GM18867 (cell line): ENCODE measurements around the gene ICAM2.
"Not testable (repeated sequence)": the region's sequence is repeated elsewhere in the genome, so short reads cannot be mapped to it uniquely, and the experiment has no call there.

ENCODE experiments used
- ATAC-seq: cut with Tn5 transposase; IDR thresholded peaks from one replicate; pipeline ENCODE4 v1.9.1; 2021; ENCODE audit warnings: mild to moderate bottlenecking, moderate library complexity; ENCODE audit not compliant: unreplicated experiment

ICAM2 gene

GRCh38 chr17:64015447-64015846 is 5.0 kb downstream of the ICAM2 start:
- ATAC-seq, result no peak

GRCh38 chr17:64009571-64010402 is 10.6 kb downstream of the ICAM2 start:
- no peak for ATAC-seq

- ATAC-seq, result no peak
Measured at GRCh38 chr17:64008830-64009229, 11.6 kb downstream of the ICAM2 start.

GRCh38 chr17:64008346-64008745 is 12.1 kb downstream of the ICAM2 start:
- no peak for ATAC-seq

- ATAC-seq, result no peak
Measured at GRCh38 chr17:64007838-64008282, 12.6 kb downstream of the ICAM2 start.

GRCh38 chr17:64007089-64007837 is 13.2 kb downstream of the ICAM2 start:
- not testable (repeated sequence) for ATAC-seq

GRCh38 chr17:64006361-64007088 is 13.9 kb downstream of the ICAM2 start:
- no peak for ATAC-seq

- ATAC-seq, result no peak
Measured at GRCh38 chr17:64005734-64006167, 14.7 kb downstream of the ICAM2 start.

GRCh38 chr17:64004903-64005733 is 15.3 kb downstream of the ICAM2 start:
- no peak for ATAC-seq

GRCh38 chr17:64004218-64004770 is 16.1 kb downstream of the ICAM2 start:
- ATAC-seq, result no peak

- ATAC-seq, result no peak
Measured at GRCh38 chr17:64003526-64004121, 16.8 kb downstream of the ICAM2 start.

GRCh38 chr17:64002658-64003525 is 17.5 kb downstream of the ICAM2 start:
- no peak for ATAC-seq

- no peak for ATAC-seq
Measured at GRCh38 chr17:64001763-64002529, 18.5 kb downstream of the ICAM2 start.

- ATAC-seq, result no peak
Measured at GRCh38 chr17:64001091-64001579, 19.3 kb downstream of the ICAM2 start.

- no peak for ATAC-seq
Measured at GRCh38 chr17:63999680-64000531, 20.5 kb downstream of the ICAM2 start.

GRCh38 chr17:63998721-63999679 is 21.4 kb downstream of the ICAM2 start:
- ATAC-seq, result no peak
